GM20000 (cell line): Measurements from ENCODE around the gene MOCS1.

ENCODE experiments used
- DNase-seq: peaks from one replicate; pipeline ENCODE4 v3.0.0; 2012; ENCODE audit warnings: low spot score
- TF ChIP-seq, protein P1 (sequence below): IDR thresholded peaks from 2 replicates; pipeline ENCODE4 v1.5.1; 2012; ENCODE audit warnings: mild to moderate bottlenecking, control low read depth; ENCODE audit errors: extremely low read depth, missing control alignments

The MOCS1 gene

DNA sequence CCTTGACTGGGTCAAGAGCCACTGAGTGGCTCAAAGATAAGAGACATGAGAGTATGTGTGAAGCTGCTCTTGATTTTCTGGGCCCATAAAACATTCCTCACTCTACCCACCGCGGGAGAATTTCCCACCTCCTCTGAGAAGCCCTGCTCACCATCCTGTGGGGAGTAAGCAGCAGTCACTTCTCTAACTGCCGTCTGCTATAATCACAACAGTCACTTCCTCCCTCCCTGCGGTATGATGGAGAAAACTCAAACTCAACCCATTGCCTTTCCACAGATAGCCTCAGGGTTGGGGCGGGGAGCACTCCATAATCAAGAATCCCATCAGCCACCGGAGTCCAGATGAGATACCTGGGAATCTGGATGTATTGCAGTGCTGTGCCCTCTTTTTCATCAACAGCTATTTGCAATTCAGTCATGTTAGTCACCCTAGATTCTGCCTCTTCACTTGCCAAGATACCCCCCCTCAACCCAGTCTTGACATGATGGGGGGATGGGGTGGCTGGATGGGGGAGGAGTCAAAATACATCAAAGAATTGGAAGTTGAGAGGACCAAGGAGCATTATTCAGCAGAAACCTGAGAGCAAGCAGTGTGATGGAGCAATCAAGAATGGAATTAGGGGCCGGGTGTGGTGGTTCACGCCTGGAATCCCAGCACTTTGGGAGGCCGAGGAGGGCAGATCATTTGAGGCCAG, 5.1 kb downstream of the MOCS1 start:
- peak; percentile 12 for DNase-seq
- TF ChIP-seq, protein P1, sequence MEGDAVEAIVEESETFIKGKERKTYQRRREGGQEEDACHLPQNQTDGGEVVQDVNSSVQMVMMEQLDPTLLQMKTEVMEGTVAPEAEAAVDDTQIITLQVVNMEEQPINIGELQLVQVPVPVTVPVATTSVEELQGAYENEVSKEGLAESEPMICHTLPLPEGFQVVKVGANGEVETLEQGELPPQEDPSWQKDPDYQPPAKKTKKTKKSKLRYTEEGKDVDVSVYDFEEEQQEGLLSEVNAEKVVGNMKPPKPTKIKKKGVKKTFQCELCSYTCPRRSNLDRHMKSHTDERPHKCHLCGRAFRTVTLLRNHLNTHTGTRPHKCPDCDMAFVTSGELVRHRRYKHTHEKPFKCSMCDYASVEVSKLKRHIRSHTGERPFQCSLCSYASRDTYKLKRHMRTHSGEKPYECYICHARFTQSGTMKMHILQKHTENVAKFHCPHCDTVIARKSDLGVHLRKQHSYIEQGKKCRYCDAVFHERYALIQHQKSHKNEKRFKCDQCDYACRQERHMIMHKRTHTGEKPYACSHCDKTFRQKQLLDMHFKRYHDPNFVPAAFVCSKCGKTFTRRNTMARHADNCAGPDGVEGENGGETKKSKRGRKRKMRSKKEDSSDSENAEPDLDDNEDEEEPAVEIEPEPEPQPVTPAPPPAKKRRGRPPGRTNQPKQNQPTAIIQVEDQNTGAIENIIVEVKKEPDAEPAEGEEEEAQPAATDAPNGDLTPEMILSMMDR, result no peak

DNA sequence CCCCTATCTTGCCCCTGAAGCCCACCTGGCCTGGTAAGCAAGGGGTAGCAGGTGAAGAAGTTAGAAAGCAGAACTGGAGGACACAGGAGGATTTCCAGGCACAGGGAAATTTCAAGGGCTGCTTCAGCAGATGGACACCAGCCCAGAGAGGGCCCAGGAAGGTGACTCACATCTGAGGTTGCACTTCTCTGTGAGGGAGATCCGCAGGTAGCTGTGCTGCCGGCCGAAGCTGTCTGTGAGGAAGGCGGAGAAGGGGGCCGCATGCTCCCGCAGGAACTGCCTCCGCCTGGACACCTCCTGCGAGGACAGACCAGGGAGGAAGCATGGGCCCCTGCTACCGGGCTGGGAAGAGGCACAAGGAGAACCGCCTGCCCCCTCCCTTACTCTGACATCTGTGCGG, 7.1 kb downstream of the MOCS1 start:
- no peak for DNase-seq

DNA sequence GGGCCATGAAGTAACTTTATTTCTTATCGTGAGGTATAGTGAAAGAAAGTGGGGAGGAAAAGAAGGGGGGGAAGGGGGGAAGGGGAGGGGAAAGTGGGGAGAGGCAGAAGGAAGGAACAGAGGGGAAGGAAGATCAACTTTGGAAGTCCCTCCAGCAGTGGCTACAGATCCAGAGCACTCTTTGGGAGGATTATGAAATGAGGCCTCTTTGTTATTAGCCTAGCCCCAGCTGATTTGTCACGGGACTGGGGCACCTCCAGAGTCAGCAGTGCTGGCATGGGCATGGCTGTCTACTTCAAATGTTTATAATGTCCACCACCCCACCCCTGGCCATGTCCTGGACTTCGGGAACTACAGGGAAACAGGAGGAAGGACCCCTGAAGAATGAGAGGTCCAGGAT, 7.6 kb downstream of the MOCS1 start:
- DNase-seq, result no peak
- TF ChIP-seq, protein P1, result no peak

More for the DNA sequence above, 7.1 kb downstream of the MOCS1 start:
- TF ChIP-seq, protein P1, result no peak

DNA sequence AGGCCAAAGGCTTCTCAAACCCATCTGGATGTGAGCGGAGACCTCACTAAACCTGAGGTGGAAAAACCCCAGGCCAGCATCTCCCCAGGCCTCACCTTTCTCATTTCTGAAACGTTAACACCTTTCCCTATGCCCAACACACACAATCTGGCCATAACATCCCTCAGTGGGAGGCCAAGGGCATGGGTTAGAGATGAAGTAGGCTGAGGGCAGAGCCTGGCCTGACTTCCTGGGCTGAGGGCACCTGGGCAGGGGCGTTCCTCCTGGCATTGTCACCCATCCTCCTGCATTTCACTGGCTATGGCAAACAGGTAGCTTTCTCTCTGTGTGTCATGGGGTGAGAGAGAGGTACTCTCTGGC, 8.4 kb downstream of the MOCS1 start:
- DNase-seq, result no peak
- TF ChIP-seq, protein P1, result no peak

DNA sequence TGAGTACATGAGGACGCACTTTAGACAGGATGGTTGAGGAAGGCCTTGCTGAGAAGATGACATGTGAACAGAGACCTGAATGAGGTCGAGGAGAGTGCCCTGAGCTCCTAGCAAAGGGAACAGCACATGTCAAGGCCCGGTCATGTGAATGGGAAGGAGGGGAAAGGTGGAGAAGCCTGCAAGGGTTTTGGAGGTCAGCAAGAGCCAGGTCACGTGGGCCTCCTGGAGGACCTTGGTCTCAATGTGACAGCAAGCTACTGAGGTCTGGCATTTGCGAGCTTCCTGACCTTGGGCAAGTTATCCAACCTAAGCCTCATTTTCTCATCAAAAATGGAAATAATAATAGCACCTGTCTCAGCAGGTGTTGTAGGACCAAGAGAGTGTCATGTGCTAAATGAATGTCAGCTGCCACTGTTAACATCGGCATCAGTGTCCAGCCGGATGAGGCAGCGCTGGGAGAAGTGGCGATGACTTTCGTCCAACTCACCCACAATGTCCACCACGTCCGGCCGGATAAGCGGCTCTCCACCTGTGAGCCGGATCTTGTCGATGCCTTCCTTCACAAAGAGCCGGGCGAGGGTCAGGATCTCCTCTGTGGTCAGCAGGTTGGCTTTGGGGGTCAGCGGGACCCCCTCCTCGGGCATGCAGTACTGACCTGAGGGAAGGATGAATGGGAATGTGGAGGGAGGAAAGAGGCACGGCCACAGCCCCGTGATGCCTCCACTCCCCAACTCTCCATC, 8.9 kb downstream of the MOCS1 start:
- no peak for DNase-seq
- TF ChIP-seq, protein P1, result no peak

DNA sequence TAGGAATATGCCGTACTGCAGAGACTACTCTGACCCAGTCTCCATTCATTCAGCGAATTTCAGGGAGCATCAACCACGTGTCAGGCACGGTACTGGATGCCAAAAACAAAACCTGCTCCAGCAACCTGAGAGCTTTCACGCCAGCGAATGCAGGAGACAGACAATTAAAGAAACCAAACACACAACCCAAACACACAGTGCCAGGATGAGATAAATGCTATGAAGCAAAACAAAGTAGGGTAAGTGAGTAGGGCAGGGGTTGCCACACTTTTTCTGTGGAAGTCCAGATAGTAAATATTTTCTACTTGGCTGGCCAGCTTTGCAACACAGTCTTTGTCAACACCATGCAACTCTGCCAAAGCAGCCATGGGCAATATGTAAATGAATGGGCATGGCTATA, 10.0 kb downstream of the MOCS1 start:
- DNase-seq, result no peak
- TF ChIP-seq, protein P1, result no peak

DNA sequence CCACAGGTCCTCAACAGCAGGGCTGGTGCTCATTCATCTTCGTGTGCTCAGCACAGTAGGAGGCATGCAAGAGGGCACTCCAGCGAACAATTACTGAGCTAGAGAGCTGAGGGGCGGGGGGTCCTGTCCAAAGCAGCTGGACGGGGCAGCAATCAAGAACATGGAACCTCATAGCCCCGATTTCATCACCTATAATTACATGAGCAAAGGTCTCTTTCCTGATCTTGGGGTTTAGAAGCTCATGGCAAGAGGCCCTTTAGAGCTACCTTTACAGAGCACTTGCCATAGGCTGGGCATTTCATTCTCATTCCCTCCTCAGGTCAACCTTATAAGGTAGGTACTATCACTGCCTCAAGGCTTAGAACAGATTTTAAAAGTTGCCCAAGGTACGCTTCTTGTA, 10.4 kb downstream of the MOCS1 start:
- TF ChIP-seq, protein P1, result no peak
- no peak for DNase-seq
